HG03558 (cell line): ENCODE measurements around the gene TUBB4B.

Source experiments
- ATAC-seq: cut with Tn5 transposase; IDR thresholded peaks from one replicate; pipeline ENCODE4 v1.9.1; 2021; ENCODE audit warnings: moderate number of reproducible peaks; ENCODE audit not compliant: unreplicated experiment; ENCODE audit errors: extremely low read depth

The TUBB4B gene

GRCh38 chr9:137280474-137281344 is 39.6 kb downstream of the TUBB4B start:
- no peak for ATAC-seq

- ATAC-seq = no peak
Measured at GRCh38 chr9:137281345-137282116, 40.4 kb downstream of the TUBB4B start.

GRCh38 chr9:137286975-137287383 is 45.9 kb downstream of the TUBB4B start:
- ATAC-seq = no peak

GRCh38 chr9:137293094-137293481 is 52.0 kb downstream of the TUBB4B start:
- no peak for ATAC-seq
